Mammary epithelial cell (primary cell): Measurements from ENCODE around the gene BRD4.

Experiments
- CTCF ChIP-seq, 2 donors: IDR thresholded peaks in 1 of 2; conservative IDR thresholded peaks in 1 of 2; 2 replicates each; pipeline ENCODE4 v1.5.1; 2011 to 2012; ENCODE audit warnings: inconsistent platforms in 2 of 2, low read length in 2 of 2, mild to moderate bottlenecking in 2 of 2, control low read depth in 1 of 2, low read depth in 1 of 2; ENCODE audit not compliant: insufficient read depth in 1 of 2; ENCODE audit errors: extremely low read depth in 1 of 2
- EZH2 ChIP-seq: IDR thresholded peaks from 2 replicates; pipeline ENCODE4 v1.6.1; 2012; ENCODE audit warnings: low read length, inconsistent platforms, borderline replicate concordance

GRCh38 chr19:15268192-15268927 lies 64.0 kb downstream of the BRD4 start:
- TF ChIP-seq CTCF (conservative IDR thresholded peaks at IDR 0.05 in 1 of 2, IDR thresholded peaks at IDR 0.05 in 1 of 2; ENCODE audit: extremely low read depth in 1 of 2, insufficient read depth in 1 of 2, low read depth in 1 of 2, low read length in 2 of 2), result no peak
- no peak for TF ChIP-seq EZH2
